Myocyte (in vitro differentiated cells): Measurements from ENCODE around the gene RPUSD1. TPM values are rescaled to one million over a fixed set of nuclear protein-coding genes. Genes with fewer than 3 reads are reported as not detected.

Experiments
- DNase-seq: peaks from one replicate; pipeline ENCODE4 v3.0.0-alpha.2; 2012; ENCODE audit warnings: low read depth
- total RNA-seq: library from RNA; depleted of rRNA; stranded (reverse); fragments of >200 nt; gene quantifications from 2 replicates; pipeline ENCODE4 v1.2.3, GENCODE V29; 2014

Gene RPUSD1
- total RNA-seq, 1 donor from 2014 or later: 31.0 TPM

DNA sequence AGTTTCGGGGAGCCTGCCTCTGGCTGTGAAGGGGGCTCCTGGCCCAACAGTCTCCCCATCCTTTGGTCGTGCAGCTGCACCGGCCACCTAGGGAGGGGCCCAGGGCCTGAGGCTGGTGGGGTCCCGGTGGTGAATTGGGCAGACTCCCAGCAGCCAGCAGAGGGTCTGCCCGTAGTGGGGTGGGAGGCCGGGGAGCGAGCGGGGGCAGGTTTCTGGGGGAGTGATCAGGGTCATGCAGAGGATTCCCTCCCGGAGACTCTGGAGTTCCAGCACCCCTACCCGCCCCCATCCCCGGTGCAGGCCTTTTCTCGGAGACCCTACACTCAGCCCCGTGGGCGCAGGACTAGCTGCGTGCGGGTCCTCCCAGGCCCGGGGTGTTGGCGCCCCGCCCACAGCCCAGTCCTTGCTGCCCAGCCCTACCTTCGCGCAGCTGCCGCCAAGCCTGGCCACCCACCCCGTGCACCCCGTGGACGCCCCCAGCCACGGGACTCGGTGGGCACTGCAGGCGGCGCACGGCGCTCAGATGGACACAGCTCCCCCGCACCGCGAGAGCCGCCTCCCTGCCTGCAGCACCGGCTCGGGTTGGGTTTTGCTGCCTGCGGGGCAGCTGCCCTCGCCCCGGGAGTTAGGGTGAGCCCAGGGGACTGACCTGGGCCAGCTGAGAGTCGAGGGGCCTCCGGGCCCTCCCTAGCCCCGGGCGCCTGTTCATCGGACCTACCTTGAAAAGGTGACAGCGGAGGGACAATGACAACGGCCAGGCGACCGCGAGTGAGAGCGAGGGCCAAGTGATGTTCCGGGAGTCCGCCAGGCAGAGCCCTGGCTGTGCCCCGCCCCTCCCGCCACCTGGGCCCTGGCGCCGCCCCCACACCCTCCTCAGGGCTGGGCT lies 12.0 kb upstream of the RPUSD1 start, which contains the start of gene GNG13:
TSS of gene GNG13 (minus strand) at position 787 of the 886 bp plus-strand sequence. CDS start 1,657 bp downstream, outside the sequence.
- DNase-seq: no peak

DNA sequence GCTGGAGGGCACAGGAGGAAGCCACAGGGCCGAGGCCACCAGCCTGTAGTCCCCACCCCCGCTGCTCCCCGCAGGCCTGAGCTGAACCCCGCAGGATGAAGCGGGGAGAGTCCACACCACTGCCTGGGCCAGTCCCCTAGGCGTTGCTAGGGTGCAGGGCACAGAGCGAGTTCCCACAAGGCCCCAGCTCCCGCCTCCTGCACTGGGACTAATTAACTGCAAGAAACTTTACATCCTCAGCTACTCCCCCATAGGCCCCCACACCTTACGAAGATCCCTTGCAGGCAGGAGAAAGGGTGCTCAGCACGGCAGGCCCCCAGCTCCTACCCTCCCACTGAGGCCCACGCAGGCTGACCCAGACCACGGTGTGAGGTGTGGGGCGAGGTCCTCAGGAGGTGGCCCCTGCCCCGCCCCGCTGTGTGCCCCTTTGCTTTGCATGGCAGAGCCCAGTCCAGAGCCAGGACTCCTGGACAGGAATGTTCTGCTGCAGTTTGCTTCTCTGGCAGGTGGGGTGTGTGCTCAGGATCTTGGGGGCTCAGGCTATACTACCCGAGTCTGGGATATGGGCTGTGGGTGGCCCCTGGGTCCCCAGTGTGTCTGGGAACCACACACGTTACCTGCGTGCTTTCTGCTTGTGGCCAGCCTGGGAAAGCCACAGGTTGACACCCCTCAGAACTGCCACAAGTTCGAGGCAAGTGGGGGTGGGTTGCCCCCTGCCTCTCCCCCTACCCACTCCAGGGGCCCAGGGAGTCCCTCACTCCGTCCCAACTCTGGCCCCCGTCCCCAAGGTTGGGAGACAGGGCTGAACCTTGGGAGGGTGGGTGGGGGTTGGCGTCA lies 11.1 kb upstream of the RPUSD1 start:
- DNase-seq: no peak

DNA sequence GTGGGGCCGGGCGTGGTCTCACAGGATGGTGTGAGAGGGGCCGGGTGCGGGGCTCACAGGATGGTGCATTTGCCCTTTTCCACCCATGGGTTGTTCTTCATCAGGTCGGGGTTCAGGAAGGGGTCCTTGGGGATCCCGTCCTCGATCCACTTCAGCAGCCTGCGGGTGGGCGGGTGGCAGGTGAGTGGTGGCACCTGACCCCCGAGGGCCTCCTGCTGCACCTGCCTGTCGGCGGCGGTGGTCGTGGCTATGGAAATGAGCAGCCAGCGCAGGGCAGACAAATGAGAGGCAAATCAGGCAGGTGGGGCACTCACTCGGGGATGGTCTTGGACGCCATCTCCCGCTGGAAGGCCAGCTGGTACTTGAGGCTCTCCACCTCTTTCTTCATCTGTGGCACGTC lies 10.5 kb upstream of the RPUSD1 start:
- no peak for DNase-seq

DNA sequence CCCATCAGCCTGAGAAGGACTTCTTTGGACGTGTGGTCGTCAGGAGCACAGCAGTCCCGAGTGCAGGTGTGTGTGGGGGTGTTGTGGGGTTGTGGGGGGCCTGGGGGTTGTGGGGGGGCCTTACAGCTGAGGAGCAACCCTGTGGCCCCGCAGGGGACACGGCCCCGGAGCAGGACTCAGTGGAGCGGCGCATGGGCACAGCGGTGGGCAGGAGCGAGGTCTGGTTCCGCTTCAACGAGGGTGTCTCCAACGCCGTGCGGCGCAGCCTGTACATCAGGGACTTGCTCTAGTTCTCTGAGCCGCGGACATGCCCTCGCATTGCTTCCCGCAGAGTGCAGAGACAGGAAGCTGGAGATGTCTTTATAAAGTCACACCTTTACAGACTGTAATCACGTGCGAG lies 9.5 kb upstream of the RPUSD1 start:
- no peak for DNase-seq

DNA sequence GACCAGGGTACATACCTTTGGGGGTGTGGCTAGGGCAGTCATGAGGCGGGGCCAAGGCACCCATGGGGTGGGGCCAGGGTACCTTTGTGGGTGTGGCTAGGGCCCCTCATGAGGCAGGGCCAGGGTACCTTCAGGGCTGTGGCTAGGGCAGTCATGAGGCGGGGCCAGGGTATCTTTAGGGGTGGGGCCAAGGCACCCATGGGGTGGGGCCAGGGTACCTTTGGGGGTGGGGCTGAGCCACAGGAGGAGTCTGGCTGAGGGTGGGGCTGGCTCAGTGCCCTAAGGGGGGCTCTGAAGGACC lies 8.9 kb upstream of the RPUSD1 start:
- no peak for DNase-seq

DNA sequence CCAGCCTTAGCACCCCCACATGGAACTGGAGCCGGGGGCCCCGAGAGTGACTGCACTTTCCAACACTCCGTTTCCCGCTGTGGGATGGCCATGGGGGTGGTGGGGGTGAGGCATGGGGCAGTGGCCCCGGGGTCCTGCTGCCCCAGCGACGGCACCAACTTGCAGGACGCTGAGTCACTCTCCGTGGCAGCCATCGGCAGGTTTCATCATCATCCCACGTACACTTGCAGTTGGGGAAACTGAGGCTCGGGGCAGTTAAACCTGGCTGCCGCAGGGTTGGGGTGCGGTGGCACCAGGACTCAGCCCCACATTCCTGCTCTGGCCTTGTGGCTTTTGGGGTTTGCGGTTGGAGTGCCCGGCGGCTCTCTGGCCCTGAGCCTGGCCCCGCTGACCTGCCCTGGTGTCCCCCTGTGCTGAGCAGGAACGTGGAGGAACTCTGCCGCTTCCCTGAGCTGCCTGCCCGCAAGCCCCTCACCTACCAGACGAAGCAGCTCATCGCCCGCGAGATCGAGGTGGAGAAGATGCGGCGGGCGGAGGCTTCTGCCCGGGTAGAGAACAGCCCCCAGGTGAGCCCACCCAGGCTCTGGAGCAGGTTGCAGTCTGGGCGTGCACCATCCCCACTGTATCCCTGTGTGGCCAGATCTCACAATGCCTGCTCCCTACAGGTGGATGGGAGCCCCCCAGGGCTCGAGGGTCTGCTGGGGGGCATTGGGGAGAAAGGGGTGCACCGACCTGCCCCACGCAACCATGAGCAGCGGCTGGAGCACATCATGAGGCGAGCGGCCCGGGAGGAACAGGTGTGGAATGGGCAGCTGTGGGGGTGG lies 8.3 kb upstream of the RPUSD1 start:
- DNase-seq: no peak

DNA sequence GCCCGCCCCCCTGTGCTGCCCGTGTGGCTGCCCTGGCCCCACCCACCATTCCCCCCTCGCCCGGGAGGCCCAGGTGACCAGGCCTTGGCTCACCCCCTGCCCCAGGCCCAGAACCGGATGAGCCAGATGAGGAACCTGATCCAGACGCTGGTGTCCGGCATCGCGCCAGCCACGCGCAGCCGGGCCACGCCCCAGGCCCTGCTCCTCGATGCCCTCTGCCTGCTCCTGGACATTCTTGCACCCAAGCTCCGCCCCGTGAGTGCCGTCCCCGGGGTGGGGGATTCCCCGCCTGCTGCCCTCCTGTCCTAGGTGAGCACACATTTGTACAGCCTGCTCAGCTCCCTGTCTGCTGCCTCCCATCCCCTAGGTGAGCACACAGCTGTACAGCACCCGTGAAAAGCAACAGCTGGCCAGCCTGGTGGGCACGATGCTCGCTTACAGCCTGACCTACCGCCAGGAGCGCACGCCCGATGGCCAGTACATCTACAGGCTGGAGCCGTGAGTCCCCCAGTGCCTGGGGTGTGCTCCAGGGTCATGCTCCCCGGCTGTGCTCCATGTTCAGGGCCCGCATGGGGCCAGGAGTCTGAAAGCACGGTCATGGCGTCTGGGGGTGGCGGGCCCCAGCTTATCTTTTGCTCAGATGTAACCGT lies 7.5 kb upstream of the RPUSD1 start:
- no peak for DNase-seq

DNA sequence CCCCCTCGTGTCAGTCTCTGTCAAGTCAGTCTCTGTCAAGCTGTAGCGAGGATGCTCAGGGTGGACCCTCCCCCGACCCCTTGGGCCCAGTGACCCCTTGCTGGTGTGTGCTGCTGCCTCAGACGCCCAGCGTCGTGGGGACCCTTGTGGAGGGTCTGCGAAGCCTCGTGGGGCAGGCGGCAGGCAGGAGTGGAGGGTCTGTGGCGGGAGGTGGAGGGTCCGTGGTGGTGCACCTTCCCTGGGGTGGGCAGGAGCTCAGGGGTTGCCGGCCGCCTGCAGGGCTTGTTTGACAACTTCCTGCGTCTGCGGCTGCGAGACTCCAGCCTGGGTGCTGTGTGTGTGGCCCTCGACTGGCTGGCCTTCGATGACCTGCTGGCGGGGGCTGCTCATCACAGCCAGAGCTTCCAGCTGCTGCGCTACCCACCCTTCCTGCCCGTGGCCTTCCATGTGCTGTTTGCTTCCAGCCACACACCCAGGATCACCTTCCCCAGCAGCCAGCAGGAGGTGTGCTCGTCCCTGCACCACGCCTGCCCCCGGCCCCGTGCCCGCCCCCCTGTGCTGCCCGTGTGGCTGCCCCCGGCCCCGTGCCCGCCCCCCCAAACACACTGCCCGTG lies 6.8 kb upstream of the RPUSD1 start:
- no peak for DNase-seq

DNA sequence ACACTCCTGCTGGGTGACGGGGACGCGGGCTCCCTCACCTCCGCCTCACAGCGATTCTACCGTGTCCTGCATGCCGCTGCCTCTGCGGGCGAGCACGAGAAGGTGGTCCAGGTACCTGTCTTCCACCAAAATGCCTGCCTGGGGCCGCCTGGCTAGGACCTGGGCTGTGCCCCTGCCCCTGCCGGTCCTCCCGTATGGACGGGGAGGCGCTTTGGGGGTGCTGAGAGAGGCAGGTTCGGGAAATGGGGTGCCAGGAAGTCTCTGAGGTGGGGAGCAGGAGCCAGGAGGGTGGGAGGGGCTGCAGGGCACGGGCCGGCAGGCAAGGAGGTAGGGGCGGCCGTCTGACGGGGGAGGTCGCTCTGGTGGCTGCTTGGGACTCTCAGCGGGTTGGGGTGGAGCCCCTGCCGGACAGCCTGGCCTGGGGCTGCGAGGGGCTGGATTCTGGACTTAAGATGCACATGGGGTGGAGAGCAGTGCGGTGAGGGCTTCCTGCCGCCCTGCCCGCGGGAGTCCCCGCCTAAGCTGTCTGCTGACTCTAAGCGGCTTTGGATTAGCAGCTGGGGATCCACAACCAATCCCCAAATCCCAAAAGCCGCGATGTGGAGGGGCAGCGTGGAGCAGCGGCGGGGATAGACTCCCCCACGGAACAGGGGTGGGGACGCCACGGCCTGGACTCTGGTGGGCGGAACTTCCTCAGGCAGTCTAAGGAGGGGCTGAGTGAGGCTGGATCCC lies 6.1 kb upstream of the RPUSD1 start:
- DNase-seq: no peak

DNA sequence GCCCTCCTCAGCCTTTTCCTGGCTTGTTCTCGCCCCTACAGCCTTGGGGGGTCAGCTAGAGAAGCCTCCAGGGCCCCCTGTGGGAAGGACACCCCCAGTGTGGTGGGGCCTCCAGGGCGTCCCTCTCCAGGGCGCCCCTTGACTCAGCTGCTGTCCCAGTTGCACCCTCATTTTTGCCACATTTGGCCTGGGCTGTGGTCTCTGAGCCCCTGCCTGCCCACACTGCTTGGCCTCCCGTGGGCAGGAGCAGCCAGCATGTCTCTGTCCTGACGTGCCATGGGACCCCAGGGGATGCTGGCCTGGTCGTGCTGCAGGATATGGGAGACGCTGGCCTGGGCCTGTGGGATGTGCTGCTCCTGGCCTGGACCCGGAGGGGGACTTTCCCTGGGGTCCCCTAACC lies 5.2 kb upstream of the RPUSD1 start:
- no peak for DNase-seq

DNA sequence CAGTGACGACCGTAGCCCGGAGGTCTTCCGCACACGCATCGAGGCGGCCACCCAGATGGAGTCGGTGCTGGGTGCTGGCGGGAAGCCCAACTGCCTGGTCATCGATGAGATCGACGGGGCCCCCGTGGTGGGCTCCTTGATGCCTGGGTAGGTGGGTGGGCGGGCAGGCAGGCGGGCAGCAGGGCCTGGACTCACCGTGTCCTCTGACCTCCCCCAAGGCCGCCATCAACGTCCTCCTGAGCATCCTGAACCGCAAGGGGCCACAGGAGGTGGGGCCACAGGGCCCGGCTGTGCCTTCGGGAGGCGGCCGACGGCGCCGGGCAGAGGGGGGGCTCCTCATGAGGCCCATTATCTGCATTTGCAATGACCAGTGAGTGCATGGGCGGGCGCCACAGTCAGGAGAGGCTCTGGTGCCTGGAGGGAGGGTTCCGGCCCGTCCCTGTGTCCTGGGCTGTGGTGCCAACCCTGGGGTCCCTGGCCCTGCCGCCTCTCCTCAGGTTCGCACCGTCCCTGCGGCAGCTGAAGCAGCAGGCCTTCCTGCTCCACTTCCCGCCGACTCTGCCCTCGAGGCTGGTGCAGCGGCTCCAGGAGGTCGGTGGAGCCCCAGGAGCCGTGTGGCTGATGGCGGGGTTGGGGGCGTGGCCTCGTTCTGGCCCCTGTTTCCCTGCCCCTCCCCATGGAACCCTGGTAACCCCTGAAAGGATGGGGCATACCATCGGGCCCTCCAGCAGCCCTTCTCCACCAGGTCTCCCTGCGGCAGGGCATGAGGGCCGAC lies 4.2 kb upstream of the RPUSD1 start:
- DNase-seq: no peak

DNA sequence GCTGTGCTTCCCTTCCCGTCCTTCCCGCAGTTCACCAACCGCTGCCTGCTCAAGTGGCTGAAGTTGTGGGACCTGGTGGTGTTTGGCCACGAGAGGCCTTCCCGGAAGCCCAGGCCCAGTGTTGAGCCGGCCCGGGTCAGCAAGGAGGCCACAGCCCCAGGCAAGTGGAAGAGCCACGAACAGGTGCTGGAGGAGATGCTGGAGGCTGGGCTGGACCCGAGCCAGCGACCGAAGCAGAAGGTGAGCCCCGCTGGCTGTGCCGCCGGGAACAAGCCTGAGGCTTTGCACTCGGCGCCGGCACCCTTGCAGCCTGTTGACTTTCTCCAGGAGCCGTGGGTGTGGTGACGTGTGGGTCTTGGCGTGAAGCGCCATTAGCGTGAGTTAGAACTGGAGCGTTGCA lies 3.0 kb upstream of the RPUSD1 start:
- no peak for DNase-seq

DNA sequence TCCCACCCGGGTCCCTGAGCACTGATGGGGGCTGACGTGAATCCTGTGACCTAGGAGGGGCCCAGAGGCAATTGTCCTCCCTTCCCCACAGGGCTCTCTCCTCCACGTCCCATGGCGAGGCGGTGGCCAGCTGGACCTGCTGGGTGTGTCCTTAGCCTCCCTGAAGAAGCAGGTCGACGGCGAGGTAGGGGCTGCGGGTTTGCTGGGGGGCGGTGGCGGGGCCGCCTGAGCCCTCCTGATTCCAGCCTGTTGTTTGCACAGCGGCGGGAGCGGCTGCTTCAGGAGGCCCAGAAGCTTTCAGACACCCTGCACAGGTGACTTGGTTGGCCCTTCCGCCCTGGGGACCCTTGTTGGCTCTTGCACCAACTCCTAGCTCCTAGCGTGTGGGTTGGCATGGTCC lies 1.9 kb upstream of the RPUSD1 start:
- DNase-seq: no peak

DNA sequence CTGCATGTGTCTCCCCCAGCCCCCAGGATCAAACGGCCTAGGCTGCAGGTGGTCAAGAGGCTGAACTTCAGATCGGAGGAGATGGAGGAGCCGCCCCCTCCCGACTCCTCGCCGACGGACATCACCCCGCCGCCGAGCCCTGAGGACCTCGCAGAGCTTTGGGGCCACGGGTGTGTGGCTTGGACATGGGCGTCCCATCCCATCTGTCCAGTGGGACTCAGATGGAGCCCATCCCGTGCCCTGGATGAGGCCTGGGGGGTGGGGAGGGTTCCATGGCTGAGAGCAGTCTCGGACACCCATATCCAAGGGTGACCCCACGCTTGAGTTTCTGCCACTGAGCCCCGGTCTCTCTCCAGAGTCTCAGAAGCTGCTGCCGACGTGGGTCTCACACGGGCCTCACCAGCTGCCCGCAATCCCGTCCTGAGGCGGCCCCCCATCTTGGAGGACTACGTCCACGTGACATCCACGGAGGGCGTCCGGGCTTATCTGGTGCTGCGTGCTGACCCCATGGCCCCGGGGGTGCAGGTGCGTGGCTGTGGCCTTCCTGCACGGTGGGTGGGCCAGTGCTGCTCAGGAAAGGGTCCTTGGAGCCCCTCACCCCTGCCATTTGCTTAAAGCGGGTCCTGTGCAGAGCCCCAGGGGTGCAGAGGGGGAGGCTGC lies 1.1 kb upstream of the RPUSD1 start:
- no peak for DNase-seq

DNA sequence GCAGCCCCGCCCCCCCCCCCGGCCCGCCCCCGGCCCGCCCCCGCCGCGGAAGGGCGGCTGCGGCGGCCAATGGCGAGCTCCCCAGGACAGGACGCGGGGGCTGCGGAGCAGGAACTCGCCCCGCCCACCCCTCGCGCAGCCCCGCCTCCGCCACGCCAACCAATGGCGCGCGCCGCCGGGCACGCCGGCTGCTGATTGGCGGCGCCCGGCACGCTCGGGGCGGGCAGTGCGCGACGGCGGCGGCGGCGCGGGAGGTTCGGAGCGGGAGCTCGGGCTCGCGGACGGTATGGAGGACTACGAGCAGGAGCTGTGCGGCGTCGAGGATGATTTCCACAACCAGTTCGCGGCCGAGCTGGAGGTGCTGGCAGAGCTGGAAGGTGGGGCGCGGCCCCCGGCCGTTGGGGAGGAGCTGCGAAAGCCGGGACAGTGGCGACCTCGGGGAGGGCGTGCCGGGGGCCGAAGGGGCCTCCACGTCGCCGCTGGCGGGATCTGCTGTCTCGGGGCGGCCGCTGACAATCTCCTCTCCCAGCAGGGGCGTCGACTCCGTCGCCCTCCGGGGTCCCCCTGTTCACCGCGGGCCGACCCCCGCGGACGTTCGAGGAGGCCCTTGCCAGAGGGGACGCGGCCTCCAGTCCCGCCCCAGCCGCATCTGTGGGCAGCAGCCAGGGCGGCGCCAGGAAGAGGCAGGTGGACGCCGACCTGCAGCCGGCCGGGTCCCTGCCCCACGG lies 382 bp upstream of the RPUSD1 start, which contains the start of gene CHTF18:
TSS of gene CHTF18 (plus strand) at position 222 of the 728 bp plus-strand sequence. CDS start at position 287, 65 bp downstream.
- peak; percentile 89 for DNase-seq

DNA sequence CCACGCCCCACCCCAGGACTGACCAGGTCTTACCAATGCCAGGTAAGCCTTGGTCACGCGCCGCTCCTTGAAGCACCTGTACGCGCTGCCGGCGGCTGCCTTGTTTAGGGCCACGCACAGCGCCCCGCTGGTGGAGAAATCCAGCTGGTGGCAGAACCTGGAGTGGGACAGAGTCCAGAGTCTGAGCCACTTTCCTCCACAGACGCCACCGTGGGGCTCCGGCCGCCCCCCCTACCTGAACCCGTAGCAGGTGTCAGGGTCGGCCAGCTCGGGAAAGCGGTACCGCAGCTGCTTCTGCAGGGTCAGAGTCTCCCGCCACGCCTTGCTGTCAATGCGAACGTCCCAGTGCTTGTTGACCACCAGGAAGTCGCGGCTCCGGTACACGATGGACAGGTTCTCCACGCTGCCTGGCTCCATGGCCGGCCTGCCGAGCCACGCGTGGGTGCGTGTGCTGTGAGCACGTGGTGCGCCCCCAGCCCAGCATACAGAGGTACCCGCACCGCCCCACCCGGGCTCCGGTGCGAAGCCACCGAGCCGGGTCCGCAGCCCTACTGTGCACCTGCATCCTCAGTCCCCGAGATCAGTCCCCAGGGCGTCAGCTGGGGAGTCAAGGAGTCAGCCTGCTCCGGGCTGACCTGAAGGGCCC lies 737 bp downstream of the RPUSD1 start:
- DNase-seq: no peak
